H9 (cell line): Measurements from ENCODE around the gene NDRG2. TPM values are rescaled to one million over a fixed set of nuclear protein-coding genes. Genes with fewer than 3 reads are reported as not detected.
"Not testable (repeated sequence)": the region's sequence is repeated elsewhere in the genome, so short reads cannot be mapped to it uniquely, and the experiment has no call there.

Experiments
- DNase-seq: peaks from one replicate; pipeline ENCODE4 v3.0.0-alpha.2; 2017
- H2AFZ ChIP-seq: one replicate; pipeline ENCODE4 v1.6.1; 2013; ENCODE audit warnings: mild to moderate bottlenecking, low read length, control low read depth, moderate library complexity
- H2AK5ac ChIP-seq: 2 replicates; pipeline ENCODE4 v1.6.1; 2013; ENCODE audit warnings: low read length, control low read depth, mixed read lengths; ENCODE audit not compliant: insufficient read length
- H2BK120ac ChIP-seq: one replicate; pipeline ENCODE4 v1.6.1; 2013; ENCODE audit warnings: low read depth, mild to moderate bottlenecking, low read length, control low read depth, inconsistent platforms; ENCODE audit not compliant: poor library complexity, severe bottlenecking
- H2BK12ac ChIP-seq: 2 replicates; pipeline ENCODE4 v1.6.1; 2013; ENCODE audit warnings: low read length, control low read depth, mixed read lengths, low read depth; ENCODE audit not compliant: insufficient read length
- H2BK15ac ChIP-seq: 2 replicates; pipeline ENCODE4 v1.6.1; 2013; ENCODE audit warnings: low read depth, low read length, control low read depth
- H2BK20ac ChIP-seq: one replicate; pipeline ENCODE4 v1.6.1; 2013; ENCODE audit warnings: low read depth, mild to moderate bottlenecking, low read length, control low read depth, inconsistent platforms; ENCODE audit not compliant: poor library complexity, severe bottlenecking
- H2BK5ac ChIP-seq: 2 replicates; pipeline ENCODE4 v1.6.1; 2013; ENCODE audit warnings: low read length, control low read depth, mixed read lengths; ENCODE audit not compliant: insufficient read length
- H3K14ac ChIP-seq: 2 replicates; pipeline ENCODE4 v1.6.1; 2013; ENCODE audit warnings: low read length, control low read depth; ENCODE audit not compliant: insufficient read depth
- H3K18ac ChIP-seq: 2 replicates; pipeline ENCODE4 v1.6.1; 2013; ENCODE audit warnings: low read depth, mild to moderate bottlenecking, mixed read lengths, low read length, control low read depth; ENCODE audit not compliant: insufficient read length
- H3K23ac ChIP-seq: 2 replicates; pipeline ENCODE4 v1.6.1; 2013; ENCODE audit warnings: low read length, control low read depth, mixed read lengths, low read depth; ENCODE audit not compliant: insufficient read length
- H3K23me2 ChIP-seq: 2 replicates; pipeline ENCODE4 v1.6.1; 2013; ENCODE audit warnings: low read depth, mild to moderate bottlenecking, mixed read lengths, low read length, control low read depth; ENCODE audit not compliant: insufficient read length, poor library complexity, severe bottlenecking
- H3K27ac ChIP-seq: 2 replicates; pipeline ENCODE4 v1.5.1; 2013; ENCODE audit warnings: low read length, control low read depth, mixed read lengths, low read depth; ENCODE audit not compliant: insufficient read length
- H3K27me3 ChIP-seq: 2 replicates; pipeline ENCODE4 v1.6.1; 2013; ENCODE audit warnings: low read length, control low read depth, inconsistent platforms; ENCODE audit not compliant: insufficient read depth
- H3K4ac ChIP-seq: 2 replicates; pipeline ENCODE4 v1.6.1; 2013; ENCODE audit warnings: low read depth, mild to moderate bottlenecking, control low read depth, inconsistent platforms, low read length, moderate library complexity
- H3K4me1 ChIP-seq: 2 replicates; pipeline ENCODE4 v1.6.1; 2013; ENCODE audit warnings: low read length, control low read depth, inconsistent platforms; ENCODE audit not compliant: insufficient read depth
- H3K4me2 ChIP-seq: 2 replicates; pipeline ENCODE4 v1.6.1; 2013; ENCODE audit warnings: low read length, control low read depth, mixed read lengths; ENCODE audit not compliant: insufficient read length, insufficient read depth
- H3K56ac ChIP-seq: 2 replicates; pipeline ENCODE4 v1.6.1; 2013; ENCODE audit warnings: low read depth, mild to moderate bottlenecking, mixed read lengths, low read length, control low read depth; ENCODE audit not compliant: insufficient read length
- H3K79me1 ChIP-seq: 2 replicates; pipeline ENCODE4 v1.6.1; 2013; ENCODE audit warnings: low read depth, mild to moderate bottlenecking, moderate library complexity, low read length, control low read depth, inconsistent platforms; ENCODE audit not compliant: insufficient read depth, poor library complexity, severe bottlenecking
- H3K79me2 ChIP-seq: 2 replicates; pipeline ENCODE4 v1.6.1; 2013; ENCODE audit warnings: low read length, control low read depth, inconsistent platforms; ENCODE audit not compliant: insufficient read depth
- H3K9ac ChIP-seq: 2 replicates; pipeline ENCODE4 v1.6.1; 2013; ENCODE audit warnings: low read length, control low read depth, mixed read lengths; ENCODE audit not compliant: insufficient read length; ENCODE audit errors: extremely low read depth
- H3K9me3 ChIP-seq: one replicate; pipeline ENCODE4 v1.6.1; 2013; ENCODE audit warnings: low read depth, low read length, inconsistent platforms; ENCODE audit not compliant: control insufficient read depth
- H3T11ph ChIP-seq: one replicate; pipeline ENCODE4 v1.6.1; 2013; ENCODE audit warnings: mild to moderate bottlenecking, low read length, control low read depth, inconsistent platforms
- H4K20me1 ChIP-seq: one replicate; pipeline ENCODE4 v1.6.1; 2013; ENCODE audit not compliant: control insufficient read depth, insufficient read length, insufficient read depth
- H4K5ac ChIP-seq: 2 replicates; pipeline ENCODE4 v1.6.1; 2013; ENCODE audit warnings: low read depth, mild to moderate bottlenecking, mixed read lengths, low read length, control low read depth; ENCODE audit not compliant: insufficient read length
- H4K8ac ChIP-seq: replicated peaks from 2 replicates; pipeline ENCODE4 v1.6.1; 2013; ENCODE audit warnings: low read length, control low read depth, mixed read lengths, low read depth; ENCODE audit not compliant: insufficient read length
- H4K91ac ChIP-seq: 2 replicates; pipeline ENCODE4 v1.6.1; 2013; ENCODE audit warnings: low read depth, mild to moderate bottlenecking, moderate library complexity, mixed read lengths, low read length, control low read depth; ENCODE audit not compliant: insufficient read length
- H3K27ac Mint-ChIP-seq, 3 experiments: 2 replicates in 2 of 3; 3 replicates in 1 of 3; pipeline ENCODE4 v1.8.0; 2020 to 2021; ENCODE audit warnings: mixed read lengths in 3 of 3, mild to moderate bottlenecking in 1 of 3, moderate library complexity in 1 of 3
- H3K27me3 Mint-ChIP-seq: 2 replicates; pipeline ENCODE4 v1.8.0; 2021; ENCODE audit warnings: low read depth, mild to moderate bottlenecking, moderate library complexity, mixed read lengths
- H3K36me3 Mint-ChIP-seq, 3 experiments: 2 replicates in 2 of 3; 3 replicates in 1 of 3; pipeline ENCODE4 v1.8.0; 2020 to 2021; ENCODE audit warnings: low read depth in 3 of 3, mixed read lengths in 3 of 3; ENCODE audit not compliant: insufficient read depth in 1 of 3
- H3K4me1 Mint-ChIP-seq, 2 experiments: 2 replicates each; pipeline ENCODE4 v1.8.0; 2020; ENCODE audit warnings: mixed read lengths in 2 of 2
- H3K4me3 Mint-ChIP-seq, 2 experiments: 2 replicates in 1 of 2; 3 replicates in 1 of 2; pipeline ENCODE4 v1.8.0; 2020 to 2021; ENCODE audit warnings: mild to moderate bottlenecking in 2 of 2, mixed read lengths in 2 of 2, moderate library complexity in 1 of 2
- H3K9me3 Mint-ChIP-seq, 2 experiments: 2 replicates in 1 of 2; 3 replicates in 1 of 2; pipeline ENCODE4 v1.8.0; 2020; ENCODE audit warnings: mild to moderate bottlenecking in 2 of 2, mixed read lengths in 2 of 2, moderate library complexity in 1 of 2
- WGBS: extraction: QIAGEN DNeasy Blood & Tissue Kit; methylation state at CpG from one replicate; pipeline ENCODE4 v1.1.7; 2013; ENCODE audit warnings: missing lambda C conversion rate, low lambda C conversion rate, mixed read lengths; ENCODE audit not compliant: insufficient read length; ENCODE audit errors: extremely low coverage; 5-methylcytosine and 5-hydroxymethylcytosine counted together
- total RNA-seq: library from RNA; stranded (reverse); gene quantifications from 2 replicates; pipeline ENCODE4 v1.2.1, GENCODE V29; 2021
- TF ChIP-seq, protein P1 (sequence below): fragments of 200-600 bp; sonication (generic); conservative IDR thresholded peaks from 3 replicates; pipeline ENCODE4 v1.8.0; 2021; ENCODE audit warnings: antibody characterized with exemption, mild to moderate bottlenecking

The NDRG2 gene
- total RNA-seq, 1 experiment from 2014 or later = 20.6 TPM

DNA sequence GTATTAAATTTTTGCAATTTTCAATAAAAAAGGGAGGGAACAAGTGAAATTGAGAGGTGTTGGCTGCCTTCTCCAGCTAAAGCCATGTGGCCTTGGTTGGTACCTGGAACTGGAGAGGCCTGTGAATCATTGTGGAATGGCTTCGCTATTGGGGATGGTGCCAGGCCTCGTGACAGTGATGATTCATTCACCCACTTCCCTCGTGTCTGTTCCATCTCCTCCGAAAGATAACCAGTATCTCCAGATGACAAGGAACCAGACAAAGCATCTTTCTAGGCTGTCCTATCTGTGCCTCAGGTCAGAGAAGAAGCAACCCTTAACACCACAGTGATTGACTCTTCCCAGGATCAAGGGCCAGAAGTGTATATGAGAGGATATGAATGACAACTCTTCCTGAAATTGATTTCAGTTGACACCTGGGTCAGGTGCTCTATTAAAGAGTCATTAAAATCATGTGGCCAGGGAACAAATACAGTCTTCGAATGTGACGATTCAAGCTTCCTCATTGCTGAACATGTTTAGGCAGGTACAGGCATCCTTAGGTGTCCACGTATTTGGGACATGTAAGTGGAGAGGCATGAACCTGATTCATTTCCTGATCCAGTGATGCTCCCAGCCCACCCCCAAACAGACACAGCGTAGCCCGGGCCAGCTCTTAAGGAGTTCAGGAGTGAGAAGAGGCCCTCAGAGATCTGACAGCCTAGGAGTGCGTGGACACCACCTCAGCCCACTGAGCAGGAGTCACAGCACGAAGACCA lies 17.0 kb upstream of the NDRG2 start, which contains the start of gene RNASE7:
RNASE7 (plus strand) TSS at position 687 of the 758 bp plus-strand sequence. CDS start 631 bp downstream, outside the sequence.
- no peaks in the 10 kb centered on the region for H3K79me2 ChIP-seq
- H4K20me1 ChIP-seq = no peaks in the 10 kb centered on the region
- H3K4me2 ChIP-seq = no peak within 1 kb of the TSS
- peaks cover 32% of the 10 kb centered on the region for H3K27me3 Mint-ChIP-seq
- H4K5ac ChIP-seq = no peak within 1 kb of the TSS
- no peaks in the 10 kb centered on the region for H3K79me1 ChIP-seq
- no peak within 1 kb of the TSS for H3K14ac ChIP-seq
- no peaks in the 10 kb centered on the region for H3K9me3 Mint-ChIP-seq
- H3K36me3 Mint-ChIP-seq = no peaks in the 10 kb centered on the region
- H3K4me1 ChIP-seq = peaks cover 5% of the 10 kb centered on the region
- no peak within 1 kb of the TSS for H2BK12ac ChIP-seq
- no peaks in the 10 kb centered on the region for H3K27me3 ChIP-seq
- H3K18ac ChIP-seq = no peak within 1 kb of the TSS
- H3K9ac ChIP-seq = no peak within 1 kb of the TSS
- no peaks in the 10 kb centered on the region for H3K23me2 ChIP-seq
- H3T11ph ChIP-seq = no peak within 1 kb of the TSS
- H3K56ac ChIP-seq = no peak within 1 kb of the TSS
- DNase-seq = no peak
- no peak within 1 kb of the TSS for H3K4me3 Mint-ChIP-seq
- no peak within 1 kb of the TSS for H2BK15ac ChIP-seq
- no peak within 1 kb of the TSS for H2AFZ ChIP-seq
- H4K8ac ChIP-seq = no peak within 1 kb of the TSS
- no peak within 1 kb of the TSS for H2BK120ac ChIP-seq
- no peak within 1 kb of the TSS for H2BK20ac ChIP-seq
- H4K91ac ChIP-seq = no peak within 1 kb of the TSS
- no peak within 1 kb of the TSS for H3K27ac ChIP-seq
- H3K23ac ChIP-seq = no peak within 1 kb of the TSS
- H2AK5ac ChIP-seq = no peak within 1 kb of the TSS
- TF ChIP-seq, protein P1, sequence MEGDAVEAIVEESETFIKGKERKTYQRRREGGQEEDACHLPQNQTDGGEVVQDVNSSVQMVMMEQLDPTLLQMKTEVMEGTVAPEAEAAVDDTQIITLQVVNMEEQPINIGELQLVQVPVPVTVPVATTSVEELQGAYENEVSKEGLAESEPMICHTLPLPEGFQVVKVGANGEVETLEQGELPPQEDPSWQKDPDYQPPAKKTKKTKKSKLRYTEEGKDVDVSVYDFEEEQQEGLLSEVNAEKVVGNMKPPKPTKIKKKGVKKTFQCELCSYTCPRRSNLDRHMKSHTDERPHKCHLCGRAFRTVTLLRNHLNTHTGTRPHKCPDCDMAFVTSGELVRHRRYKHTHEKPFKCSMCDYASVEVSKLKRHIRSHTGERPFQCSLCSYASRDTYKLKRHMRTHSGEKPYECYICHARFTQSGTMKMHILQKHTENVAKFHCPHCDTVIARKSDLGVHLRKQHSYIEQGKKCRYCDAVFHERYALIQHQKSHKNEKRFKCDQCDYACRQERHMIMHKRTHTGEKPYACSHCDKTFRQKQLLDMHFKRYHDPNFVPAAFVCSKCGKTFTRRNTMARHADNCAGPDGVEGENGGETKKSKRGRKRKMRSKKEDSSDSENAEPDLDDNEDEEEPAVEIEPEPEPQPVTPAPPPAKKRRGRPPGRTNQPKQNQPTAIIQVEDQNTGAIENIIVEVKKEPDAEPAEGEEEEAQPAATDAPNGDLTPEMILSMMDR = no peak
- no peak within 1 kb of the TSS for H2BK5ac ChIP-seq
- peaks cover 24 to 26% of the 10 kb centered on the region in 2 experiments for H3K4me1 Mint-ChIP-seq
- H3K9me3 ChIP-seq = no peaks in the 10 kb centered on the region
- H3K4ac ChIP-seq = no peak within 1 kb of the TSS
- H3K27ac Mint-ChIP-seq = peak within 1 kb of the TSS in 1 of 3 experiments; percentile 11; a peak in 2 of 7 replicates
- WGBS = no CpG with 5 or more reads among the region's 11 CpGs

DNA sequence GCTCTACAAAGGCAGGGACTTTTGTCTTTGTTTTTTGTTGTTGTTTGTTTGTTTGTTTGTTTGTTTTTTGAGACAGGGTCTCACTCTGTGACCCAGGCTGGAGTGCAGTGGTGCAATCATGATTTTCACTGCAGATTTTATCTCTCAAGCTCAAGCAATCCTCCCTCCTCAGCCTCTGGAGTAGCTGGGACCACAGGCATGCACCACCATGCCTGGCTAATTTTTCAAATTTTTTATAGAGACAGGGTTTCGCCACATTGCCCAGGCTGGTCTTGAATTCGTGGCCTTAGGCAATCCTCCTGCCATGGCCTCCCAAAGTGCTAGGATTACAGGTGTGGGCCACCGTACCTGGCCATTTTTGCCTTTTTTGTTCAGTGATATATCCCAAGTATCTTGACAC lies 16.1 kb upstream of the NDRG2 start:
- H4K5ac ChIP-seq = not testable (repeated sequence)

More for the DNA sequence above, 16.1 kb upstream of the NDRG2 start:
- H2BK120ac ChIP-seq, H3K27ac ChIP-seq, DNase-seq, H4K8ac ChIP-seq, H3T11ph ChIP-seq, H3K79me1 ChIP-seq, H3K18ac ChIP-seq, H3K9ac ChIP-seq, H3K56ac ChIP-seq, H3K27ac Mint-ChIP-seq, H3K4me1 ChIP-seq, H3K14ac ChIP-seq, H3K23ac ChIP-seq, H2AK5ac ChIP-seq, H3K4ac ChIP-seq, H3K4me3 Mint-ChIP-seq, H3K36me3 Mint-ChIP-seq, H3K79me2 ChIP-seq, H4K20me1 ChIP-seq, H3K9me3 Mint-ChIP-seq, H2BK5ac ChIP-seq, H3K4me2 ChIP-seq, H2AFZ ChIP-seq, H2BK15ac ChIP-seq, H2BK12ac ChIP-seq, H3K9me3 ChIP-seq, H3K27me3 ChIP-seq, H3K23me2 ChIP-seq, H4K91ac ChIP-seq, H2BK20ac ChIP-seq: not testable (repeated sequence)
- WGBS = no CpG with 5 or more reads among the region's 3 CpGs
- Mint-ChIP-seq H3K4me1 (peaks cover 24 to 26% of the 10 kb centered on the region in 2 experiments), H3K27me3 (peaks cover 32% of the 10 kb centered on the region)
